ENCODE measurements around the gene HOXC9. TPM values are rescaled to one million over a fixed set of nuclear protein-coding genes. Genes with fewer than 3 reads are reported as not detected.

HOXC9 gene
- total RNA-seq, 1 experiment from 2014 or later: not detected

- no peak for TF ChIP-seq RELA (CRISPR knock-in tag; IDR thresholded peaks at IDR 0.05; ENCODE audit: borderline replicate concordance)
- TF ChIP-seq MXD4 (CRISPR knock-in tag; IDR thresholded peaks at IDR 0.05; ENCODE audit: borderline replicate concordance): no peak
- TF ChIP-seq TP53 (CRISPR knock-in tag; IDR thresholded peaks at IDR 0.05): no peak
- no peak for TF ChIP-seq HMGA2 (CRISPR knock-in tag; IDR thresholded peaks at IDR 0.05)
- TF ChIP-seq, protein P1, sequence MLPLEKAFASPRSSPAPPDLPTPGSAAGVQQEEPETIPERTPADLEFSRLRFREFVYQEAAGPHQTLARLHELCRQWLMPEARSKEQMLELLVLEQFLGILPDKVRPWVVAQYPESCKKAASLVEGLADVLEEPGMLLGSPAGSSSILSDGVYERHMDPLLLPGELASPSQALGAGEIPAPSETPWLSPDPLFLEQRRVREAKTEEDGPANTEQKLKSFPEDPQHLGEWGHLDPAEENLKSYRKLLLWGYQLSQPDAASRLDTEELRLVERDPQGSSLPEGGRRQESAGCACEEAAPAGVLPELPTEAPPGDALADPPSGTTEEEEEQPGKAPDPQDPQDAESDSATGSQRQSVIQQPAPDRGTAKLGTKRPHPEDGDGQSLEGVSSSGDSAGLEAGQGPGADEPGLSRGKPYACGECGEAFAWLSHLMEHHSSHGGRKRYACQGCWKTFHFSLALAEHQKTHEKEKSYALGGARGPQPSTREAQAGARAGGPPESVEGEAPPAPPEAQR (CRISPR knock-in tag; IDR thresholded peaks at IDR 0.05): no peak
Observed at GRCh38 chr12:53998900-53999236, 1.1 kb upstream of the HOXC9 start (continued).

- no peak overlapping the region for H3K27ac Mint-ChIP-seq
Observed at GRCh38 chr12:53999559-54000115, 324 bp upstream of the HOXC9 start.

More at GRCh38 chr12:53999559-54000115, 324 bp upstream of the HOXC9 start:
- Mint-ChIP-seq H3K4me3 (peak overlapping the region; percentile 52), H3K4me1 (peaks cover 28% of the 10 kb centered on the region), H3K27me3 (ENCODE audit: low read depth) (peaks cover 100% of the 10 kb centered on the region), H3K36me3 (no peaks in the 10 kb centered on the region; the same call in 1 of the 2 replicates), H3K9me3 (no peaks in the 10 kb centered on the region)
- CTCF ChIA-PET: interaction anchor here (0.8 to 10.8 kb wide), 8 partner anchors 11 to 217 kb away, joined by 4 to 107 read pairs (median 6); partner anchors contain the start of genes HOXC10 and HOXC5
- ATAC-seq: no peak
- TF ChIP-seq SMAD3 (CRISPR knock-in tag; IDR thresholded peaks at IDR 0.05; ENCODE audit: borderline replicate concordance) (no peak), IRF2 (CRISPR knock-in tag; IDR thresholded peaks at IDR 0.05; ENCODE audit: borderline replicate concordance, low read depth) (no peak), ZNF121 (CRISPR knock-in tag; IDR thresholded peaks at IDR 0.05) (no peak), ETV6 (CRISPR knock-in tag; IDR thresholded peaks at IDR 0.05) (no peak), AR (CRISPR knock-in tag; IDR thresholded peaks at IDR 0.05) (no peak), ZNF532 (CRISPR knock-in tag; IDR thresholded peaks at IDR 0.05; ENCODE audit: borderline replicate concordance) (no peak), ZNF423 (CRISPR knock-in tag; IDR thresholded peaks at IDR 0.05) (no peak), ZNF671 (CRISPR knock-in tag; IDR thresholded peaks at IDR 0.05) (no peak), SOX15 (CRISPR knock-in tag; IDR thresholded peaks at IDR 0.05) (no peak), ESRRA (CRISPR knock-in tag; IDR thresholded peaks at IDR 0.05; ENCODE audit: borderline replicate concordance) (no peak), ZNF232 (CRISPR knock-in tag; IDR thresholded peaks at IDR 0.05) (no peak), TEAD1 (CRISPR knock-in tag; IDR thresholded peaks at IDR 0.05) (no peak)
- TF ChIP-seq, protein P2, sequence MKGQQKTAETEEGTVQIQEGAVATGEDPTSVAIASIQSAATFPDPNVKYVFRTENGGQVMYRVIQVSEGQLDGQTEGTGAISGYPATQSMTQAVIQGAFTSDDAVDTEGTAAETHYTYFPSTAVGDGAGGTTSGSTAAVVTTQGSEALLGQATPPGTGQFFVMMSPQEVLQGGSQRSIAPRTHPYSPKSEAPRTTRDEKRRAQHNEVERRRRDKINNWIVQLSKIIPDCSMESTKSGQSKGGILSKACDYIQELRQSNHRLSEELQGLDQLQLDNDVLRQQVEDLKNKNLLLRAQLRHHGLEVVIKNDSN (CRISPR knock-in tag; IDR thresholded peaks at IDR 0.05): peak; percentile 85
- TF ChIP-seq, protein P3, sequence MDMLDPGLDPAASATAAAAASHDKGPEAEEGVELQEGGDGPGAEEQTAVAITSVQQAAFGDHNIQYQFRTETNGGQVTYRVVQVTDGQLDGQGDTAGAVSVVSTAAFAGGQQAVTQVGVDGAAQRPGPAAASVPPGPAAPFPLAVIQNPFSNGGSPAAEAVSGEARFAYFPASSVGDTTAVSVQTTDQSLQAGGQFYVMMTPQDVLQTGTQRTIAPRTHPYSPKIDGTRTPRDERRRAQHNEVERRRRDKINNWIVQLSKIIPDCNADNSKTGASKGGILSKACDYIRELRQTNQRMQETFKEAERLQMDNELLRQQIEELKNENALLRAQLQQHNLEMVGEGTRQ (CRISPR knock-in tag; IDR thresholded peaks at IDR 0.05): peak; percentile 84
- TF ChIP-seq, protein P4, sequence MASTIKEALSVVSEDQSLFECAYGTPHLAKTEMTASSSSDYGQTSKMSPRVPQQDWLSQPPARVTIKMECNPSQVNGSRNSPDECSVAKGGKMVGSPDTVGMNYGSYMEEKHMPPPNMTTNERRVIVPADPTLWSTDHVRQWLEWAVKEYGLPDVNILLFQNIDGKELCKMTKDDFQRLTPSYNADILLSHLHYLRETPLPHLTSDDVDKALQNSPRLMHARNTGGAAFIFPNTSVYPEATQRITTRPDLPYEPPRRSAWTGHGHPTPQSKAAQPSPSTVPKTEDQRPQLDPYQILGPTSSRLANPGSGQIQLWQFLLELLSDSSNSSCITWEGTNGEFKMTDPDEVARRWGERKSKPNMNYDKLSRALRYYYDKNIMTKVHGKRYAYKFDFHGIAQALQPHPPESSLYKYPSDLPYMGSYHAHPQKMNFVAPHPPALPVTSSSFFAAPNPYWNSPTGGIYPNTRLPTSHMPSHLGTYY (CRISPR knock-in tag; IDR thresholded peaks at IDR 0.05): no peak
- DNase-seq (ENCODE audit: low spot score): no peak
- POLR2A ChIA-PET: no interaction called here

All from WTC11 (cell line).